ENCODE results near the gene CATSPER1. TPM values are rescaled to one million over a fixed set of nuclear protein-coding genes. Genes with fewer than 3 reads are reported as not detected.

CATSPER1 gene
- total RNA-seq, 1 experiment from 2014 or later = 0.15 TPM

DNA sequence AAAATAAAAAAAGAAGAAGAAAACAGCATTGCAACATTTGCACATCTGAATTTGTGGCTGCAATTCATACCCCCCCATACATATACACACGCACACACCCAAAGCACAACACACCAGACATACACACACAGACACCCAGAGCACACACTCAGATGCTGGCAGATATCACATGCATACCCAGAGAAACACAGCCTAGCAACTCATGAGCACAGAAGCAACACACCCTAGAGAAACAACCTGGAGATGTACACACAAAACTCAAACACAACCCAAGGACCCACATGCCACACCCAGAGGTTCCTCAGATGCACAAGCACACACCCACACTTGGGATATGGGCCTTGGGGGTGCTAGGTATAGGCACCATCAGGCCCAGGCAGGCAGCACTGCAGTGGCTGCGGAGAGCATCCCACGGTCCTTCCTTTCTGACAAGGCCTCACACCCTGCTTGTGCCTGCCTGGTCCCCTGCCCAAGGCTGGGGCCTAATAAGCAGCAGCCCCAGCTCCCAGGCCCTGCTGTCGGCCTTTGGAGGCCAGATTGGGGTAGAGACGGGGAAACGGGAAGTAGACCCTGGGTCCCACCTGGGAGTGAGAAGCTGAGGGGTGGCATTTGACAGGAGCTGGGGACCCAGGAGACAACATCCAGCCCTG is 11.3 kb downstream of the CATSPER1 start:
- TF ChIP-seq, protein P1, sequence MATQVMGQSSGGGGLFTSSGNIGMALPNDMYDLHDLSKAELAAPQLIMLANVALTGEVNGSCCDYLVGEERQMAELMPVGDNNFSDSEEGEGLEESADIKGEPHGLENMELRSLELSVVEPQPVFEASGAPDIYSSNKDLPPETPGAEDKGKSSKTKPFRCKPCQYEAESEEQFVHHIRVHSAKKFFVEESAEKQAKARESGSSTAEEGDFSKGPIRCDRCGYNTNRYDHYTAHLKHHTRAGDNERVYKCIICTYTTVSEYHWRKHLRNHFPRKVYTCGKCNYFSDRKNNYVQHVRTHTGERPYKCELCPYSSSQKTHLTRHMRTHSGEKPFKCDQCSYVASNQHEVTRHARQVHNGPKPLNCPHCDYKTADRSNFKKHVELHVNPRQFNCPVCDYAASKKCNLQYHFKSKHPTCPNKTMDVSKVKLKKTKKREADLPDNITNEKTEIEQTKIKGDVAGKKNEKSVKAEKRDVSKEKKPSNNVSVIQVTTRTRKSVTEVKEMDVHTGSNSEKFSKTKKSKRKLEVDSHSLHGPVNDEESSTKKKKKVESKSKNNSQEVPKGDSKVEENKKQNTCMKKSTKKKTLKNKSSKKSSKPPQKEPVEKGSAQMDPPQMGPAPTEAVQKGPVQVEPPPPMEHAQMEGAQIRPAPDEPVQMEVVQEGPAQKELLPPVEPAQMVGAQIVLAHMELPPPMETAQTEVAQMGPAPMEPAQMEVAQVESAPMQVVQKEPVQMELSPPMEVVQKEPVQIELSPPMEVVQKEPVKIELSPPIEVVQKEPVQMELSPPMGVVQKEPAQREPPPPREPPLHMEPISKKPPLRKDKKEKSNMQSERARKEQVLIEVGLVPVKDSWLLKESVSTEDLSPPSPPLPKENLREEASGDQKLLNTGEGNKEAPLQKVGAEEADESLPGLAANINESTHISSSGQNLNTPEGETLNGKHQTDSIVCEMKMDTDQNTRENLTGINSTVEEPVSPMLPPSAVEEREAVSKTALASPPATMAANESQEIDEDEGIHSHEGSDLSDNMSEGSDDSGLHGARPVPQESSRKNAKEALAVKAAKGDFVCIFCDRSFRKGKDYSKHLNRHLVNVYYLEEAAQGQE (IDR thresholded peaks at IDR 0.05; ENCODE audit: insufficient read depth in 1 of 2, low read depth in 2 of 2, low read length in 1 of 2) = no peak
- TF ChIP-seq TCF7L2 (IDR thresholded peaks at IDR 0.05; ENCODE audit: low read depth, low read length) (no peak), SIN3A (IDR thresholded peaks at IDR 0.05; ENCODE audit: borderline replicate concordance, insufficient read depth, low read depth, low read length) (no peak)
- Histone ChIP-seq H3K27ac (ENCODE audit: low read length) (peak overlapping the region; percentile 58), H3K36me3 (ENCODE audit: control insufficient read depth, insufficient read depth, low read length) (no peaks in the 10 kb centered on the region), H3K4me3 (ENCODE audit: low read depth in 2 of 2, low read length in 2 of 2) (no peak overlapping the region), H3K27me3 (ENCODE audit: control insufficient read depth, insufficient read depth, low read length) (no peaks in the 10 kb centered on the region), H3K9me3 (ENCODE audit: control insufficient read depth, insufficient read depth, low read depth, low read length) (no peaks in the 10 kb centered on the region), H3K4me1 (ENCODE audit: control insufficient read depth, insufficient read depth, low read length) (peaks cover 19% of the 10 kb centered on the region)
- BruUV-seq (replicated peaks) = no TSS peak
- ChIA-PET CTCF (no interaction called here), POLR2A (interaction anchor here (0.5 kb wide), 2 partner anchors 135 to 146 kb away, joined by 4 to 5 read pairs; no protein-coding TSS in a partner anchor)
- intact Hi-C loops (cut with micrococcal nuclease; ENCODE audit: unreplicated experiment) = no loop called here
- in situ Hi-C loops (cut with HindIII; ENCODE audit: low pct_unique_long_range_greater_than_20kb, low sequenced_read_pairs) = no loop called here
- peak; percentile 56 for ATAC-seq
- DNase-seq (ENCODE audit: low read depth, low spot score) = no peak

GRCh38 chr11:66013762-66014100 is 12.5 kb downstream of the CATSPER1 start:
- ATAC-seq = no peak
- Histone ChIP-seq H3K27ac (ENCODE audit: low read length) (no peak overlapping the region), H3K4me3 (ENCODE audit: low read depth in 2 of 2, low read length in 2 of 2) (no peak overlapping the region), H3K4me1 (ENCODE audit: control insufficient read depth, insufficient read depth, low read length) (peaks cover 23% of the 10 kb centered on the region), H3K36me3 (ENCODE audit: control insufficient read depth, insufficient read depth, low read length) (no peaks in the 10 kb centered on the region), H3K9me3 (ENCODE audit: control insufficient read depth, insufficient read depth, low read depth, low read length) (no peaks in the 10 kb centered on the region), H3K27me3 (ENCODE audit: control insufficient read depth, insufficient read depth, low read length) (no peaks in the 10 kb centered on the region)
- in situ Hi-C loops (cut with HindIII; ENCODE audit: low pct_unique_long_range_greater_than_20kb, low sequenced_read_pairs) = no loop called here
- CTCF ChIA-PET = interaction anchor here (1.0 kb wide), 1 partner anchor 38 kb away, joined by 3 read pairs; no protein-coding TSS in a partner anchor
- TF ChIP-seq TCF7L2 (IDR thresholded peaks at IDR 0.05; ENCODE audit: low read depth, low read length) (no peak), SIN3A (IDR thresholded peaks at IDR 0.05; ENCODE audit: borderline replicate concordance, insufficient read depth, low read depth, low read length) (no peak), POLR2AphosphoS5 (IDR thresholded peaks at IDR 0.05; ENCODE audit: low read depth, low read length) (no peak)
- TF ChIP-seq, protein P1 (IDR thresholded peaks at IDR 0.05; ENCODE audit: insufficient read depth in 1 of 2, low read depth in 2 of 2, low read length in 1 of 2) = no peak
- TF ChIP-seq, protein P2, sequence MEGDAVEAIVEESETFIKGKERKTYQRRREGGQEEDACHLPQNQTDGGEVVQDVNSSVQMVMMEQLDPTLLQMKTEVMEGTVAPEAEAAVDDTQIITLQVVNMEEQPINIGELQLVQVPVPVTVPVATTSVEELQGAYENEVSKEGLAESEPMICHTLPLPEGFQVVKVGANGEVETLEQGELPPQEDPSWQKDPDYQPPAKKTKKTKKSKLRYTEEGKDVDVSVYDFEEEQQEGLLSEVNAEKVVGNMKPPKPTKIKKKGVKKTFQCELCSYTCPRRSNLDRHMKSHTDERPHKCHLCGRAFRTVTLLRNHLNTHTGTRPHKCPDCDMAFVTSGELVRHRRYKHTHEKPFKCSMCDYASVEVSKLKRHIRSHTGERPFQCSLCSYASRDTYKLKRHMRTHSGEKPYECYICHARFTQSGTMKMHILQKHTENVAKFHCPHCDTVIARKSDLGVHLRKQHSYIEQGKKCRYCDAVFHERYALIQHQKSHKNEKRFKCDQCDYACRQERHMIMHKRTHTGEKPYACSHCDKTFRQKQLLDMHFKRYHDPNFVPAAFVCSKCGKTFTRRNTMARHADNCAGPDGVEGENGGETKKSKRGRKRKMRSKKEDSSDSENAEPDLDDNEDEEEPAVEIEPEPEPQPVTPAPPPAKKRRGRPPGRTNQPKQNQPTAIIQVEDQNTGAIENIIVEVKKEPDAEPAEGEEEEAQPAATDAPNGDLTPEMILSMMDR (IDR thresholded peaks at IDR 0.05) = no peak
- intact Hi-C loops (cut with micrococcal nuclease; ENCODE audit: unreplicated experiment) = no loop called here
- BruUV-seq (replicated peaks) = no TSS peak
- no peak for DNase-seq (ENCODE audit: low read depth, low spot score)
- POLR2A ChIA-PET = no interaction called here

All from Panc1 (cell line).